SK-N-SH treated with all-trans-retinoic acid at 6 μM for 48 hours (cell line): Measurements from ENCODE around the gene CCDC93.
"Not testable (repeated sequence)": the region's sequence is repeated elsewhere in the genome, so short reads cannot be mapped to it uniquely, and the experiment has no call there.

Source experiments
- ATAC-seq: fragments of 200-7000 bp; cut with Tn5 transposase; 3 replicates; pipeline ENCODE4 v1.9.1; 2020; ENCODE audit warnings: mild to moderate bottlenecking, moderate library complexity
- ARNTL ChIP-seq: fragments of 450-650 bp; formaldehyde crosslinking; IDR thresholded peaks from 2 replicates; pipeline ENCODE4 v1.5.0; 2020; ENCODE audit warnings: low read depth, mild to moderate bottlenecking, moderate library complexity, borderline replicate concordance
- BACH2 ChIP-seq: fragments of 250-450 bp; sonication (Bioruptor Pico); IDR thresholded peaks from 2 replicates; pipeline ENCODE4 v1.9.0; 2021; ENCODE audit warnings: mild to moderate bottlenecking, borderline replicate concordance
- CREB5 ChIP-seq: fragments of 250-450 bp; sonication (Bioruptor Pico); IDR thresholded peaks from 2 replicates; pipeline ENCODE4 v1.5.1; 2020; ENCODE audit warnings: low read depth, mild to moderate bottlenecking, moderate library complexity
- CSDC2 ChIP-seq: fragments of 250-450 bp; sonication (Bioruptor Pico); IDR thresholded peaks from 2 replicates; pipeline ENCODE4 v1.5.0; 2020; ENCODE audit warnings: mild to moderate bottlenecking, moderate library complexity
- ESRRG ChIP-seq: fragments of 250-450 bp; sonication (Bioruptor Pico); IDR thresholded peaks from 2 replicates; pipeline ENCODE4 v1.6.1; 2021; ENCODE audit warnings: mild to moderate bottlenecking
- GLIS3 ChIP-seq: fragments of 250-450 bp; sonication (Bioruptor Pico); IDR thresholded peaks from 2 replicates; pipeline ENCODE4 v1.5.0; 2020; ENCODE audit warnings: mild to moderate bottlenecking, moderate library complexity
- ISL1 ChIP-seq: fragments of 250-450 bp; sonication (Bioruptor Pico); IDR thresholded peaks from 2 replicates; pipeline ENCODE4 v2.1.2; 2022; ENCODE audit warnings: mild to moderate bottlenecking, moderate library complexity
- OSR1 ChIP-seq: fragments of 250-450 bp; sonication (Bioruptor Pico); IDR thresholded peaks from 2 replicates; pipeline ENCODE4 v1.8.0; 2022; ENCODE audit warnings: moderate library complexity, mild to moderate bottlenecking, inconsistent platforms
- POU6F1 ChIP-seq: fragments of 250-450 bp; sonication (Bioruptor Pico); IDR thresholded peaks from 2 replicates; pipeline ENCODE4 v1.8.0; 2021; ENCODE audit warnings: low read depth, mild to moderate bottlenecking, moderate library complexity, borderline replicate concordance
- PPARA ChIP-seq: fragments of 250-450 bp; sonication (Bioruptor Pico); IDR thresholded peaks from 2 replicates; pipeline ENCODE4 v1.5.0; 2020; ENCODE audit warnings: mild to moderate bottlenecking, borderline replicate concordance
- RARB ChIP-seq: fragments of 250-450 bp; sonication (Bioruptor Pico); IDR thresholded peaks from 2 replicates; pipeline ENCODE4 v1.8.0; 2021; ENCODE audit warnings: mild to moderate bottlenecking, moderate library complexity
- SNAI2 ChIP-seq: fragments of 250-450 bp; sonication (Bioruptor Pico); IDR thresholded peaks from 2 replicates; pipeline ENCODE4 v1.5.0; 2020; ENCODE audit warnings: mild to moderate bottlenecking, moderate library complexity
- TCF4 ChIP-seq: fragments of 250-450 bp; sonication (Bioruptor Pico); IDR thresholded peaks from 2 replicates; pipeline ENCODE4 v1.8.0; 2021; ENCODE audit warnings: mild to moderate bottlenecking, moderate library complexity, borderline replicate concordance
- TSHZ2 ChIP-seq: fragments of 250-450 bp; sonication (Bioruptor Pico); IDR thresholded peaks from 2 replicates; pipeline ENCODE4 v1.5.0; 2020; ENCODE audit warnings: mild to moderate bottlenecking, moderate library complexity
- ZC3H10 ChIP-seq: fragments of 250-450 bp; sonication (Bioruptor Pico); IDR thresholded peaks from 2 replicates; pipeline ENCODE4 v1.5.1; 2021; ENCODE audit warnings: mild to moderate bottlenecking, moderate library complexity
- ZFP3 ChIP-seq: fragments of 250-450 bp; sonication (Bioruptor Pico); IDR thresholded peaks from 2 replicates; pipeline ENCODE4 v1.5.0; 2020; ENCODE audit warnings: mild to moderate bottlenecking, moderate library complexity
- ZFP30 ChIP-seq: fragments of 450-650 bp; formaldehyde crosslinking; IDR thresholded peaks from 2 replicates; pipeline ENCODE4 v1.5.0; 2022; ENCODE audit warnings: mild to moderate bottlenecking, moderate library complexity
- ZNF70 ChIP-seq: fragments of 450-650 bp; formaldehyde crosslinking; IDR thresholded peaks from 2 replicates; pipeline ENCODE4 v1.5.0; 2020; ENCODE audit warnings: mild to moderate bottlenecking, moderate library complexity
- ZNF8 ChIP-seq: fragments of 450-650 bp; formaldehyde crosslinking; IDR thresholded peaks from 2 replicates; pipeline ENCODE4 v1.5.0; 2020; ENCODE audit warnings: mild to moderate bottlenecking, moderate library complexity
- TF ChIP-seq, protein P1 (sequence below): fragments of 250-450 bp; sonication (Bioruptor Pico); IDR thresholded peaks from 2 replicates; pipeline ENCODE4 v1.8.0; 2020; ENCODE audit warnings: mild to moderate bottlenecking, moderate library complexity, borderline replicate concordance

The CCDC93 gene

DNA sequence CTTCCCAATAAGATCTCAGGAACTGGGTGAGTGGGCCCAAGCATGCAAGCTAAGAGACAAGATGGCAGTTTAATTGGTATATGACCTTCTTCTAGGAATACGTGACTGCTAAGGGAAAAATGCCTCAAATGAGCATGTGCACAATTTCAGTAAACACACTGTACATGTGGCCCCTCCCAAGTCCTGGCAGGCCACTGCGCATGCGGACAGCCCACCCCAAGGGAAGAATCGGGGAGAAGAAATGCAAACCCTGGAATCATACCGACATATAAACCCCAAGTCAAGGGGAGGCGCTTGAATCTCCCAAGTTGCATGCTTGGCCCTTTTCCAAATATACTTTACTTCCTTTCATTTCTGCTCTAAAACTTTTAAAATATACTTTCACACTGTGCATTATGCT, 15.2 kb upstream of the CCDC93 start:
- ATAC-seq: no peak
- TF ChIP-seq RARB (CRISPR knock-in tag) (no peak), ISL1 (no peak), OSR1 (no peak), ZNF8 (CRISPR knock-in tag) (no peak), ZC3H10 (CRISPR knock-in tag) (no peak), PPARA (no peak), ARNTL (CRISPR knock-in tag) (no peak), ZNF70 (CRISPR knock-in tag) (no peak), POU6F1 (no peak), SNAI2 (CRISPR knock-in tag) (no peak), TSHZ2 (CRISPR knock-in tag) (no peak), GLIS3 (CRISPR knock-in tag) (no peak)

- TF ChIP-seq ZNF70 (CRISPR knock-in tag) (no peak), RARB (CRISPR knock-in tag) (no peak), POU6F1 (no peak), CSDC2 (CRISPR knock-in tag) (no peak)
- no peak for ATAC-seq
Observed at GRCh38 chr2:118021356-118021755, 7.5 kb upstream of the CCDC93 start.

GRCh38 chr2:118019821-118020220, 6.0 kb upstream of the CCDC93 start:
- no peak for ATAC-seq
- TF ChIP-seq ZFP3 (CRISPR knock-in tag): no peak
- TF ChIP-seq SNAI2 (CRISPR knock-in tag): no peak
- no peak for TF ChIP-seq CREB5 (CRISPR knock-in tag)
- TF ChIP-seq BACH2 (CRISPR knock-in tag): no peak
- TF ChIP-seq ZFP30 (CRISPR knock-in tag): no peak
- TF ChIP-seq GLIS3 (CRISPR knock-in tag): no peak
- no peak for TF ChIP-seq ISL1
- TF ChIP-seq ZC3H10 (CRISPR knock-in tag): no peak

DNA sequence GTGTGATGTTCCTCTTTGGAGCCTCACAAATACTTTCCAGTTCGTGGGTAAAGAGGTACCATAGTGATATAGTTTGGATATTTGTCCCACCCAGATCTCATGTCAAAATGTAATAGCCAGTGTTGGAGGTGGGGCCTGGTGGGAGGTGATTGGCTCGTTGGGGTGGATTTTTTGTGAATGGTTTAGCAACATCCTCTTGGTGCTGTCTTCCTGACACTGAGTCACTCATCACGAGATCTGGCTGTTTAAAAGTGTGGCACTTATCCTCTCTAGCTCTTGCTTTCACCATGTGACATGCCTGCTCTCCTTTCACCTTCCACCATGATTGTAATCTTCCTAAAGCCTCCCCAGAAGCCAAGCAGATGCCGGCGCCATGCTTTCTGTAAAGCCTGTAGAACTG, 3.0 kb upstream of the CCDC93 start:
- ATAC-seq: no peak
- no peak for TF ChIP-seq POU6F1
- TF ChIP-seq OSR1: no peak
- TF ChIP-seq ISL1: no peak
- no peak for TF ChIP-seq ZFP30 (CRISPR knock-in tag)
- no peak for TF ChIP-seq TCF4 (CRISPR knock-in tag)
- TF ChIP-seq, protein P1, sequence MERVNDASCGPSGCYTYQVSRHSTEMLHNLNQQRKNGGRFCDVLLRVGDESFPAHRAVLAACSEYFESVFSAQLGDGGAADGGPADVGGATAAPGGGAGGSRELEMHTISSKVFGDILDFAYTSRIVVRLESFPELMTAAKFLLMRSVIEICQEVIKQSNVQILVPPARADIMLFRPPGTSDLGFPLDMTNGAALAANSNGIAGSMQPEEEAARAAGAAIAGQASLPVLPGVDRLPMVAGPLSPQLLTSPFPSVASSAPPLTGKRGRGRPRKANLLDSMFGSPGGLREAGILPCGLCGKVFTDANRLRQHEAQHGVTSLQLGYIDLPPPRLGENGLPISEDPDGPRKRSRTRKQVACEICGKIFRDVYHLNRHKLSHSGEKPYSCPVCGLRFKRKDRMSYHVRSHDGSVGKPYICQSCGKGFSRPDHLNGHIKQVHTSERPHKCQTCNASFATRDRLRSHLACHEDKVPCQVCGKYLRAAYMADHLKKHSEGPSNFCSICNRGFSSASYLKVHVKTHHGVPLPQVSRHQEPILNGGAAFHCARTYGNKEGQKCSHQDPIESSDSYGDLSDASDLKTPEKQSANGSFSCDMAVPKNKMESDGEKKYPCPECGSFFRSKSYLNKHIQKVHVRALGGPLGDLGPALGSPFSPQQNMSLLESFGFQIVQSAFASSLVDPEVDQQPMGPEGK: no peak
- TF ChIP-seq CREB5 (CRISPR knock-in tag): no peak
- no peak for TF ChIP-seq SNAI2 (CRISPR knock-in tag)
- no peak for TF ChIP-seq ZNF70 (CRISPR knock-in tag)
- TF ChIP-seq ESRRG (CRISPR knock-in tag): no peak
- no peak for TF ChIP-seq GLIS3 (CRISPR knock-in tag)
- TF ChIP-seq BACH2 (CRISPR knock-in tag): no peak
- no peak for TF ChIP-seq ZFP3 (CRISPR knock-in tag)

DNA sequence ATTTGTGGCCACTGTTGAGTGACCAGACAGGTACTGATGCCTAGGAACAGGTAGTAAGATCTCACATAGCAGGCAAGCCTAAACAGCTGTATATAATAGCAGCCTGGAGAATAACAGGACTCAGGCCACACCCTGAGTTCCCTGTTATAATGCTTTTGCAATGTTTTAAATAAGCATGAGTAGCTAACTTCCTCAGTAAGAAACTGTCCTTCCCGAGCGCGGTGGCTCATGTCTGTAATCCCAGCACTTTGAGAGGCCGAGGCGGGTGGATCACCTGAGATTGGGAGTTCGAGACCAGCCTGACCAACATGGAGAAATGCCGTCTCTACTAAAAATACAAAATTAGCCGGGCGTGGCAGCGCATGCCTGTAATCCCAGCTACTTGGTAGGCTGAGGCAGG, 1.9 kb upstream of the CCDC93 start:
- ATAC-seq: not testable (repeated sequence)
